AG10803 (cell line): Measurements from ENCODE around the gene CHST3.

Experiments
- DNase-seq: peaks from one replicate; pipeline ENCODE4 v3.0.0; 2010; ENCODE audit warnings: low read depth
- H3K4me3 ChIP-seq: 2 replicates; pipeline ENCODE4 v1.5.1; 2011; ENCODE audit warnings: mild to moderate bottlenecking, low read length, control low read depth
- TF ChIP-seq, protein P1 (sequence below): conservative IDR thresholded peaks from 2 replicates; pipeline ENCODE4 v1.5.1; 2011; ENCODE audit warnings: mild to moderate bottlenecking, low read length, control low read depth, inconsistent platforms

The CHST3 gene

DNA sequence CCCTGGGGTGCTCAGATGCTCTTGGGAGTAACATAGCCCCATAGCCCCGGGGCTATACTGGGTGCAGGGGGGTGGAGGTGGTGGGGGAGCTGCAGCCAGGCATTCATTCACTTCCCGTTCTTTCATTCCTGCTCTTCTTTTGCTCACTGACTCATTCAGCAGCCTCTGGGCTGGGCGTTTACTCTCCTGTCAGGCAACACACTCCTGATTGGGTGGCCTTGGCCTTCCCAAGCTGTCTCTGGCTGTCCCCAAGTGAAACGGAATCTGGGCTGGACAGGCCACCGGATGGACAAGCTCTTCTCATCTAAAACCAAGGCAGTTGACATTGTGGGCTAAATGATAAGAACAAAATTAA is 34.6 kb downstream of the CHST3 start:
- TF ChIP-seq, protein P1, sequence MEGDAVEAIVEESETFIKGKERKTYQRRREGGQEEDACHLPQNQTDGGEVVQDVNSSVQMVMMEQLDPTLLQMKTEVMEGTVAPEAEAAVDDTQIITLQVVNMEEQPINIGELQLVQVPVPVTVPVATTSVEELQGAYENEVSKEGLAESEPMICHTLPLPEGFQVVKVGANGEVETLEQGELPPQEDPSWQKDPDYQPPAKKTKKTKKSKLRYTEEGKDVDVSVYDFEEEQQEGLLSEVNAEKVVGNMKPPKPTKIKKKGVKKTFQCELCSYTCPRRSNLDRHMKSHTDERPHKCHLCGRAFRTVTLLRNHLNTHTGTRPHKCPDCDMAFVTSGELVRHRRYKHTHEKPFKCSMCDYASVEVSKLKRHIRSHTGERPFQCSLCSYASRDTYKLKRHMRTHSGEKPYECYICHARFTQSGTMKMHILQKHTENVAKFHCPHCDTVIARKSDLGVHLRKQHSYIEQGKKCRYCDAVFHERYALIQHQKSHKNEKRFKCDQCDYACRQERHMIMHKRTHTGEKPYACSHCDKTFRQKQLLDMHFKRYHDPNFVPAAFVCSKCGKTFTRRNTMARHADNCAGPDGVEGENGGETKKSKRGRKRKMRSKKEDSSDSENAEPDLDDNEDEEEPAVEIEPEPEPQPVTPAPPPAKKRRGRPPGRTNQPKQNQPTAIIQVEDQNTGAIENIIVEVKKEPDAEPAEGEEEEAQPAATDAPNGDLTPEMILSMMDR, result no peak
- no peak overlapping the region for H3K4me3 ChIP-seq
- peak; percentile 69 for DNase-seq

DNA sequence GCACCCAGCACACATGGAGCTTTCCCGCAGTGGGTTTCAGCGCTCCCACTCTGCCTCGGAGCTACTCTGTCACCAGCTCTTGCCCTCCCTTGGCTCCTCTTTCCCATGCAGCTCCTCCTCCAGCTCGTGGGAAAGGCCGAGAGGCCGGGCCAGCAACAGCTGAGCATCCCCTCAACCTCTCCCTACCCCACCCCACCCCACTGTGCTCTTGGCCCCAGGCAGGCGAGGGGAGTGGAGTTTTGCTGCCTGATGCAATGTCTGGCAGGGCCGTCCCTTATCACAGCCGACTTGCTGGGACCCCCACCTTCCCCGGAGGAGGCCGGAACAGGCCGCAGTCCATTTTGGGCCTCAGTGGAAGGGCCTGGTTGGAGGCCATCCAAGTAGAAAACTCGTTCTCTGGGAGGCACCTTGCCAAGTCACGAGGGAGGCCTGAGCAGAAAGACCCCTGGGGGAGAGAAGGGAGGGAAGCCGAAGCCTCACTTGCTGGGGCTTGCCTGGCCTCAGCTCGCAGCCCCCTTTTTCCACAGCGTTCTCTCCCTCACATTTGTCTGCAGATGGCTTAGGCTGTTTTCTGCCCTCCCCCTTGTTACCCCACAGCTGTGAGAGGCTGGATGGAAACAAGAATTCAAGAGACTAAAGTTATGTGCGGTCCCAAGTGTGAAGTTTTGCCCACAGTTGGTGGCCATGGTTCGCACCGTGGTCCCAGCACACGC is 35.3 kb downstream of the CHST3 start:
- DNase-seq, result peak; percentile 69
- TF ChIP-seq, protein P1, result no peak
- H3K4me3 ChIP-seq, result no peak overlapping the region

DNA sequence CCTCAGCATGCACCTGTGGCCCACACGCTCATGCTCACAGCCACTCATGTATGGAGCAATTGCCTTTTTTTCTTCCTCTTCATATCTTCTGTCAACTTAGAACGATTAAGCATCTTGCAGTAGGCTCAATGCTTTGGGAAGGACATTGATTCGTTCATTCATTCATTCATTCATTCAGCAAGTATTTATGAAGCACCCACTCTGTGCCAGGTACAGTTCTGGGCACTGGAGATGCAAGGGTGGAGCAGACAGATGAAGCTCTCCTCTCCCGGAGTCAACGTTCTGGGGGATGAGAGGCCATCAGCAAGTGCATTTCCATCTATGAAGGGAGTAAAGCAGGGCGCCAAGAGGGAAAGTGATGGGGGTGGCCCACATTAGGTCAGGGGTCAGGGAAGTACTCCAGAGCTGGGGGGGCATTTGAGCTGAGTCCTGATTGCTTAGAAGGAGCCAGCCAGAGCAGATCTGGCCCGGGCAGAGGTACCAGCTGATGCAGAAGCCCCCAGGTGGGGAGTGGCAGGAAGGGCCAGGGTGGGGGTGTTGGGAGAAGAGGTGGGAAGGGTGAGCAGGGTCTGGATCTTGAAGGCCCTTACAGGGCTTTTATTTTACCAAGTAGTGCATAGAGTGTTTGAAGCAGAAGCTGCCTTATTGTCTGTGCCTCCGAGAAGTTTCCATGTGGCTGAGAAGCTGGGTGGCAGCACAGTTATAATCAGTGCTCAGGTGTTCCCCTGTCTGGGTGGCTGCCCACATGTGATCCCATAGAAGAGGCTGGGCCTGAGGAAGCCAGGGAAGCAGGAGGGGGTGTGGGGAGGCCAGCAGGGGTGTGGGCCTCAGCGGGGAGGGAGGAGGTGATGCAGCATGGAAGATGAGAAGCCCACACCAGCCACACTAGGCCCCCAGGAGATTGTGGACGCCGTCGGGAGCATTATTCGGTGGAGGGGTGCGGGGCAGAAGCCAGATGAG is 36.2 kb downstream of the CHST3 start:
- H3K4me3 ChIP-seq, result no peak overlapping the region
- DNase-seq, result no peak
- TF ChIP-seq, protein P1, result no peak

DNA sequence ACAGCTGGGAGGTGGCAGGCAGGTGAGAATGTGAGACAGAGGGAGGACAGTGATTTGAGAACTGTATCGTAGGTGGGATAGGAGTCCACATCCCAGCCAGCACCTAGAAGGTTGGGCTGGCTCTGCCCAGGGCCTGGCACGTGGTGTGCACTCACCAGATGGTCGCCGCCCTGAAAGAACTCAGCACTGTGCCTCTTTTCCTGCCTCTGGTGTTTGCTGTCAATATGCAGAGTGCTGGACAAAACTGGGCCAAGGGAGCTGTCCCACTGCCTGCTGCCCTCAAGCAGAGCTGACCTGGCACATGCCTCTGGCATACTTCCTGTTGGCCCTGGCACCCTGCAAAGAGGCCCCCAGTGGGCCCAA is 36.8 kb downstream of the CHST3 start:
- TF ChIP-seq, protein P1, result no peak
- DNase-seq, result peak; percentile 35
- H3K4me3 ChIP-seq, result no peak overlapping the region

DNA sequence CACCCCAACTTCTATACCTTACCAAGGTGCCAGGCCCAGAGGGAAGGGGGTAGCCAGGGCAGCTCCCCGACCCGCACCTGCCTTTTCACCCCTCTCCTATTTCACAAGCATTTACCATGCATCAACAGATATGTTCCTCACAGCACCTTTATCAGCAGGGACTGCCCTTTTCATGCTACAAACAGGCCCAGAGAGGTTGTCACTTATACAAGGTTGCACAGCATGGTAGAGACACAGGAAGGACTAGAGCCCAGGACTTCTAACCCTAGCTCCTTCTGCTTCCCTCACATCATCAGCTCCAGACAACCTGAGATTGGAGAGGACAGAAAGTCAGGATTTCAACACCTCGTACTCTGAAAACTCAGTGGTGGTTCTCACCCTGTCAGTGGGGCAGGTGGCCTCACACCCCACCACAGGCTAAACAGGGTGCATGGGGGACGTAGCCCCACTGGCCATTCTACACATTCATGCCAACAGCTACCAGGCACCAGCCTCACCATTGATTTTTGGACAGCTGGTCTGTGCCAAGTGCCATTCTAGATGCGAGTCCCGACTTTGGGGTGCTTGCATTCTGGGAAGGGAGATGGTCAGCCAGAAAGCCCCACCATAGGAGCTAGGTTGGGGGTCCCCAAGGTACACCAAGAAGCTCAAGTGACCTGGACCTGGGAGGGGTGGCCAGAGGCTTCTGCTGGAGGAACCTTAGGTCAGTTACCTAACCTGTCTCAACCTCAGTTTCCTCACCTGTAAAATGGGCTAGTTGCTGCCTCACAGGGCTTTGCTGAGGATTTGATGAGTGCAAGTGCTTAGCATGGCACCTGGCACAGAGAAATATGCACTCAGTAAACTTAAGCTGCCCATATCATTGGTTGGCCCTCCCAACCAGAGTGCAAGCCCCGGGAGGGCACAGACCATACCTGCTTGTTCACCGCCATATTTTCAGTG is 38.4 kb downstream of the CHST3 start:
- no peak overlapping the region for H3K4me3 ChIP-seq
- TF ChIP-seq, protein P1, result no peak
- DNase-seq, result no peak

DNA sequence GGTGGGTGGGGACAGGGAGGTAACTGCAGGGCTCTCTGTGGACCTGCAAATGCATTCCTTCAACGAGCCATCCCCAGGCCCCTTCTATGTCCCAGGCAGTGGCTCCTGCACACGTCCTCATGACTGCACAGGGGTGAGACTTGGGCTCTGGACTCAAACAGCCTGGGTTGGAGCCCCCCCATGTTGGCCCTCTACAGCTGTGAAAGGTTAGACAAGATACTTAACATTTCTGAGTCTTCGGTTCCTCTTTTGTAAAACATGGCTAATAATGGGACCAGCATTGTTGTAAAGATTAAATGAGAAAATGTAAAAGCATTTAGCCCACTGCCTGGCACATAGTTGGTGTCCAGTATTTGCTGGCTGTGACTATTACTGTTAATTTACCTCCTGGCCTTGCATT is 41.8 kb downstream of the CHST3 start:
- TF ChIP-seq, protein P1, result no peak
- no peak overlapping the region for H3K4me3 ChIP-seq

More for the DNA sequence above, 41.8 kb downstream of the CHST3 start:
- no peak for DNase-seq
